ENCODE measurements around the gene SHISA7.

DNA sequence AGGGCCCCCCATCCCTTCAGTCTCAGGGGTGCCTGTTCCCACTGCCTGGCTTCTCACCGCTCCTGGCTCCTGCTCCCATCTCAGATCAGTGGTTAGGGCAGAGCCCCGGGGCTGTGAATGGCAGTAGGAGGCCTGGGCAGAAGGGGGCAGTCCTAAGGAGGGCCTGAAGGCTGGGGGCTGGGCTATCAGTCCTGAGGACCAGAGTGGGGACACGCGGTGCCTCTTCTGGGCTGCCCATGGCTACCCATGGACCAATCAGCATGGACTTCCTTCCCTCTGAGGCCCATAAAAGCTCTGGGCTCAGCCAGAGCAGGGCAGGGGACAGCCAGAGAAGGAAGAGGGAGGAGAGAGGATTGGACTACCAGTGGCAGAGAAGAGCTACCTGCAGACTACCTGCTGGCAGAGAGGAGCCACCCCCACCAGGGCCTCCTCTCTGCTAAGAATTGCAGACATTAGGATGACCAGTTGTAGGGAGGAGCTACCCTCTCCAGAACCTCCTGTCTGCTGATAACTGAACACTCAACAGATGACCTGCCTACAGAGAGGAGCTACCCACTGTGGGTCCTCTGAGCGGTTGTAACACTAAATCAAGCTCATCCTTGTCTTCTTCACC is 23.4 kb downstream of the SHISA7 start:
- TF ChIP-seq ZNF654 (tag by site-specific recombination; IDR thresholded peaks at IDR 0.05; ENCODE audit: low read depth) (no peak), SALL2 (tag by site-specific recombination; IDR thresholded peaks at IDR 0.05; ENCODE audit: borderline replicate concordance) (no peak), TCF7L2 (IDR thresholded peaks at IDR 0.05; ENCODE audit: borderline replicate concordance, low read depth, low read length) (no peak), GLIS2 (tag by site-specific recombination; IDR thresholded peaks at IDR 0.05) (no peak), ZNF221 (tag by site-specific recombination; IDR thresholded peaks at IDR 0.05; ENCODE audit: borderline replicate concordance) (no peak), ZFP3 (tag by site-specific recombination; IDR thresholded peaks at IDR 0.05; ENCODE audit: low read depth) (no peak), FEZF1 (tag by site-specific recombination; IDR thresholded peaks at IDR 0.05) (no peak), ZNF747 (tag by site-specific recombination; IDR thresholded peaks at IDR 0.05) (no peak), ZNF24 (tag by site-specific recombination; IDR thresholded peaks at IDR 0.05) (no peak)
- TF ChIP-seq, protein P1, sequence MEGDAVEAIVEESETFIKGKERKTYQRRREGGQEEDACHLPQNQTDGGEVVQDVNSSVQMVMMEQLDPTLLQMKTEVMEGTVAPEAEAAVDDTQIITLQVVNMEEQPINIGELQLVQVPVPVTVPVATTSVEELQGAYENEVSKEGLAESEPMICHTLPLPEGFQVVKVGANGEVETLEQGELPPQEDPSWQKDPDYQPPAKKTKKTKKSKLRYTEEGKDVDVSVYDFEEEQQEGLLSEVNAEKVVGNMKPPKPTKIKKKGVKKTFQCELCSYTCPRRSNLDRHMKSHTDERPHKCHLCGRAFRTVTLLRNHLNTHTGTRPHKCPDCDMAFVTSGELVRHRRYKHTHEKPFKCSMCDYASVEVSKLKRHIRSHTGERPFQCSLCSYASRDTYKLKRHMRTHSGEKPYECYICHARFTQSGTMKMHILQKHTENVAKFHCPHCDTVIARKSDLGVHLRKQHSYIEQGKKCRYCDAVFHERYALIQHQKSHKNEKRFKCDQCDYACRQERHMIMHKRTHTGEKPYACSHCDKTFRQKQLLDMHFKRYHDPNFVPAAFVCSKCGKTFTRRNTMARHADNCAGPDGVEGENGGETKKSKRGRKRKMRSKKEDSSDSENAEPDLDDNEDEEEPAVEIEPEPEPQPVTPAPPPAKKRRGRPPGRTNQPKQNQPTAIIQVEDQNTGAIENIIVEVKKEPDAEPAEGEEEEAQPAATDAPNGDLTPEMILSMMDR (tag by site-specific recombination; IDR thresholded peaks at IDR 0.05), result no peak
